Measurements from ENCODE around the gene HSDL1. TPM values are rescaled to one million over a fixed set of nuclear protein-coding genes. Genes with fewer than 3 reads are reported as not detected.

The HSDL1 gene
- polyA plus RNA-seq, 1 donor from 2014 or later, result 12.3 TPM

- Mint-ChIP-seq H3K9me3 (peaks cover 0 to 2% (median 0%) of the 10 kb centered on the region in 3 donors), H3K27me3 (peaks cover 31% of the 10 kb centered on the region), H3K4me3 (no peak overlapping the region)
These were observed 14.8 kb upstream of the HSDL1 start for GRCh38 chr16:84159800-84160199.

GRCh38 chr16:84159007-84159406 is 14.0 kb upstream of the HSDL1 start:
- H3K27ac Mint-ChIP-seq, result no peak overlapping the region
- H3K27me3 Mint-ChIP-seq, result peaks cover 28% of the 10 kb centered on the region
- H3K36me3 Mint-ChIP-seq, result no peaks in the 10 kb centered on the region
- no peak overlapping the region for H3K4me3 Mint-ChIP-seq
- H3K9me3 Mint-ChIP-seq, result peaks cover 0 to 2% (median 0%) of the 10 kb centered on the region in 3 donors
- H3K4me1 Mint-ChIP-seq, result no peaks in the 10 kb centered on the region

More at GRCh38 chr16:84159800-84160199, 14.8 kb upstream of the HSDL1 start:
- Mint-ChIP-seq H3K27ac (no peak overlapping the region), H3K36me3 (no peaks in the 10 kb centered on the region), H3K4me1 (no peaks in the 10 kb centered on the region)

GRCh38 chr16:84156342-84156784 is 11.4 kb upstream of the HSDL1 start:
- Mint-ChIP-seq H3K27ac (no peak overlapping the region), H3K9me3 (peaks cover 0 to 2% (median 0%) of the 10 kb centered on the region in 3 donors), H3K36me3 (no peaks in the 10 kb centered on the region), H3K27me3 (peaks cover 21% of the 10 kb centered on the region), H3K4me1 (no peaks in the 10 kb centered on the region), H3K4me3 (no peak overlapping the region)

GRCh38 chr16:84155771-84156170 is 10.8 kb upstream of the HSDL1 start:
- H3K36me3 Mint-ChIP-seq, result no peaks in the 10 kb centered on the region
- no peak overlapping the region for H3K27ac Mint-ChIP-seq

GRCh38 chr16:84155226-84155625 is 10.2 kb upstream of the HSDL1 start:
- H3K27me3 Mint-ChIP-seq, result peaks cover 21% of the 10 kb centered on the region
- H3K4me3 Mint-ChIP-seq, result no peak overlapping the region

More at GRCh38 chr16:84155771-84156170, 10.8 kb upstream of the HSDL1 start:
- Mint-ChIP-seq H3K4me3 (no peak overlapping the region), H3K9me3 (peaks cover 0 to 2% (median 0%) of the 10 kb centered on the region in 3 donors), H3K4me1 (no peaks in the 10 kb centered on the region), H3K27me3 (peaks cover 21% of the 10 kb centered on the region)

GRCh38 chr16:84153660-84154214 is 8.8 kb upstream of the HSDL1 start:
- H3K27ac Mint-ChIP-seq, result no peak overlapping the region

More at GRCh38 chr16:84155226-84155625, 10.2 kb upstream of the HSDL1 start:
- Mint-ChIP-seq H3K27ac (no peak overlapping the region), H3K9me3 (peaks cover 0 to 2% (median 0%) of the 10 kb centered on the region in 3 donors), H3K36me3 (no peaks in the 10 kb centered on the region), H3K4me1 (no peaks in the 10 kb centered on the region)

GRCh38 chr16:84150926-84151325 is 5.9 kb upstream of the HSDL1 start:
- Mint-ChIP-seq H3K27me3 (peaks cover 10% of the 10 kb centered on the region), H3K36me3 (no peaks in the 10 kb centered on the region), H3K4me3 (no peak overlapping the region), H3K4me1 (no peaks in the 10 kb centered on the region), H3K27ac (no peak overlapping the region), H3K9me3 (peaks cover 0 to 2% (median 0%) of the 10 kb centered on the region in 3 donors)

More at GRCh38 chr16:84153660-84154214, 8.8 kb upstream of the HSDL1 start:
- H3K9me3 Mint-ChIP-seq, result peaks cover 0 to 2% (median 0%) of the 10 kb centered on the region in 3 donors
- no peaks in the 10 kb centered on the region for H3K4me1 Mint-ChIP-seq
- H3K36me3 Mint-ChIP-seq, result no peaks in the 10 kb centered on the region
- H3K4me3 Mint-ChIP-seq, result no peak overlapping the region
- H3K27me3 Mint-ChIP-seq, result peaks cover 18% of the 10 kb centered on the region

GRCh38 chr16:84144209-84144858 is 643 bp downstream of the HSDL1 start:
- Mint-ChIP-seq H3K36me3 (peaks cover 5% of the 10 kb centered on the region), H3K27ac (peak overlapping the region; percentile 50 to 92 (median 88)), H3K4me3 (peak overlapping the region; percentile 89 to 98 (median 98)), H3K4me1 (peaks cover 9 to 14% (median 12%) of the 10 kb centered on the region in 3 donors), H3K9me3 (no peaks in the 10 kb centered on the region), H3K27me3 (no peaks in the 10 kb centered on the region)

- H3K9me3 Mint-ChIP-seq, result no peaks in the 10 kb centered on the region
These were observed 1.2 kb downstream of the HSDL1 start for GRCh38 chr16:84143784-84144199.

GRCh38 chr16:84143081-84143480 is 1.9 kb downstream of the HSDL1 start:
- Mint-ChIP-seq H3K27ac (peak overlapping the region in 1 of 3 donors; percentile 19), H3K9me3 (no peaks in the 10 kb centered on the region), H3K4me1 (peaks cover 9 to 14% (median 12%) of the 10 kb centered on the region in 3 donors), H3K4me3 (peak overlapping the region in 2 of 4 donors; percentile 23 to 98), H3K36me3 (peaks cover 5% of the 10 kb centered on the region), H3K27me3 (no peaks in the 10 kb centered on the region)

More at GRCh38 chr16:84143784-84144199, 1.2 kb downstream of the HSDL1 start:
- Mint-ChIP-seq H3K27ac (peak overlapping the region; percentile 50 to 92 (median 88)), H3K4me3 (peak overlapping the region; percentile 89 to 98 (median 98)), H3K27me3 (no peaks in the 10 kb centered on the region), H3K36me3 (peaks cover 5% of the 10 kb centered on the region), H3K4me1 (peaks cover 9 to 14% (median 12%) of the 10 kb centered on the region in 3 donors)

GRCh38 chr16:84141143-84141670 is 3.8 kb downstream of the HSDL1 start:
- H3K4me3 Mint-ChIP-seq, result no peak overlapping the region
- H3K36me3 Mint-ChIP-seq, result peaks cover 5% of the 10 kb centered on the region
- H3K27me3 Mint-ChIP-seq, result no peaks in the 10 kb centered on the region
- no peak overlapping the region for H3K27ac Mint-ChIP-seq
- peaks cover 9 to 18% (median 15%) of the 10 kb centered on the region in 3 donors for H3K4me1 Mint-ChIP-seq
- no peaks in the 10 kb centered on the region for H3K9me3 Mint-ChIP-seq

GRCh38 chr16:84139628-84140258 is 5.2 kb downstream of the HSDL1 start:
- Mint-ChIP-seq H3K27ac (peak overlapping the region in 1 of 3 donors; percentile 90), H3K27me3 (no peaks in the 10 kb centered on the region), H3K9me3 (no peaks in the 10 kb centered on the region), H3K4me3 (no peak overlapping the region), H3K36me3 (peaks cover 6% of the 10 kb centered on the region), H3K4me1 (peaks cover 9 to 18% (median 18%) of the 10 kb centered on the region in 3 donors)

- Mint-ChIP-seq H3K36me3 (peaks cover 6% of the 10 kb centered on the region), H3K4me1 (peaks cover 5 to 15% (median 13%) of the 10 kb centered on the region in 3 donors), H3K4me3 (no peak overlapping the region), H3K27ac (peak overlapping the region in 1 of 3 donors; percentile 18), H3K9me3 (no peaks in the 10 kb centered on the region), H3K27me3 (no peaks in the 10 kb centered on the region)
These were observed 6.0 kb downstream of the HSDL1 start for GRCh38 chr16:84138824-84139627.

GRCh38 chr16:84138500-84138823 is 6.5 kb downstream of the HSDL1 start:
- Mint-ChIP-seq H3K27ac (peak overlapping the region in 1 of 3 donors; percentile 18), H3K9me3 (no peaks in the 10 kb centered on the region), H3K4me1 (peaks cover 3 to 13% (median 11%) of the 10 kb centered on the region in 3 donors), H3K36me3 (peaks cover 6% of the 10 kb centered on the region), H3K4me3 (no peak overlapping the region), H3K27me3 (no peaks in the 10 kb centered on the region)
